H1 (cell line): ENCODE data around the gene EYA2. TPM values are rescaled to one million over a fixed set of nuclear protein-coding genes. Genes with fewer than 3 reads are reported as not detected.

ENCODE experiments used
- CTCF ChIA-PET: fragments of 300-600 bp; sonication (Branson Sonifier 250); formaldehyde crosslinking; loops from one replicate; lab custom pipeline; 2021; ENCODE audit not compliant: partially characterized antibody; lab: Charles Lee
- POLR2A ChIA-PET: fragments of 300-600 bp; sonication (Branson Sonifier 250); formaldehyde crosslinking; loops from one replicate; lab custom pipeline; 2021; ENCODE audit warnings: inconsistent platforms; ENCODE audit not compliant: partially characterized antibody; lab: Charles Lee
- DNase-seq, 2 experiments: peaks; one replicate each; pipeline versions ENCODE4 v3.0.0 to v3.0.0-alpha.2; 2010 to 2022; ENCODE audit warnings: low spot score in 2 of 2, low read depth in 1 of 2, mixed read lengths in 1 of 2
- FAIRE-seq: peaks from 2 replicates; lab custom pipeline; 2011; peaks lifted over from hg19 to GRCh38; lab: Jason Lieb, UNC
- H2AFZ ChIP-seq: 2 replicates; pipeline ENCODE4 v1.8.1; 2012; ENCODE audit warnings: low read length, inconsistent platforms
- H2AK5ac ChIP-seq: 2 replicates; pipeline ENCODE4 v1.6.1; 2013; ENCODE audit warnings: low read depth, low read length
- H2BK120ac ChIP-seq: replicated peaks from 2 replicates; pipeline ENCODE3; 2013; ENCODE audit warnings: low read depth, low read length, inconsistent platforms
- H2BK12ac ChIP-seq: 2 replicates; pipeline ENCODE4 v1.6.1; 2013; ENCODE audit warnings: low read depth, low read length
- H2BK15ac ChIP-seq: 2 replicates; pipeline ENCODE4 v1.6.1; 2013; ENCODE audit warnings: low read length
- H2BK20ac ChIP-seq: 2 replicates; pipeline ENCODE4 v1.6.1; 2013; ENCODE audit warnings: low read length
- H2BK5ac ChIP-seq: 2 replicates; pipeline ENCODE4 v1.6.1; 2013; ENCODE audit warnings: low read depth, low read length
- H3K14ac ChIP-seq: 2 replicates; pipeline ENCODE4 v1.6.1; 2013; ENCODE audit warnings: inconsistent platforms; ENCODE audit not compliant: insufficient read length
- H3K18ac ChIP-seq: 2 replicates; pipeline ENCODE4 v1.6.1; 2013; ENCODE audit warnings: low read length; ENCODE audit errors: extremely low read depth
- H3K23ac ChIP-seq: 2 replicates; pipeline ENCODE4 v1.6.1; 2013; ENCODE audit warnings: inconsistent platforms; ENCODE audit not compliant: insufficient read length
- H3K23me2 ChIP-seq: 2 replicates; pipeline ENCODE4 v1.6.1; 2013; ENCODE audit warnings: low read depth, low read length
- H3K27ac ChIP-seq: 2 replicates; pipeline ENCODE4 v1.6.1; 2011; ENCODE audit warnings: low read depth, low read length, inconsistent platforms
- H3K27me3 ChIP-seq, 4 experiments: replicated peaks in 1 of 4; 1 replicate in 1 of 4; 2 replicates in 3 of 4; pipeline versions ENCODE4 v1.6.1 to v1.8.1; 2011 to 2013; ENCODE audit warnings: low read length in 3 of 4, mild to moderate bottlenecking in 3 of 4, inconsistent platforms in 2 of 4, mixed read lengths in 2 of 4, moderate library complexity in 1 of 4; ENCODE audit not compliant: control insufficient read depth in 3 of 4, insufficient read depth in 3 of 4; ENCODE audit errors: extremely low read depth in 1 of 4
- H3K36me3 ChIP-seq, 4 experiments: 2 replicates each; pipeline versions ENCODE4 v1.6.1 to v1.8.1; 2011 to 2013; ENCODE audit warnings: mild to moderate bottlenecking in 4 of 4, low read length in 3 of 4, moderate library complexity in 2 of 4, control low read depth in 1 of 4, inconsistent platforms in 1 of 4; ENCODE audit not compliant: insufficient read depth in 4 of 4, control insufficient read depth in 2 of 4
- H3K4ac ChIP-seq: replicated peaks from 2 replicates; pipeline ENCODE3; 2013; ENCODE audit warnings: low read length, low read depth, mixed read lengths, inconsistent platforms; ENCODE audit not compliant: insufficient read length
- H3K4me1 ChIP-seq, 4 experiments: replicated peaks in 1 of 4; 1 replicate in 1 of 4; 2 replicates in 3 of 4; pipeline versions ENCODE4 v1.6.1 to v1.8.1; 2011 to 2013; ENCODE audit warnings: low read length in 3 of 4, inconsistent platforms in 2 of 4, mixed read lengths in 1 of 4; ENCODE audit not compliant: insufficient read depth in 4 of 4, control insufficient read depth in 3 of 4
- H3K4me2 ChIP-seq, 2 experiments: 2 replicates each; pipeline versions ENCODE4 v1.6.1 to v1.8.1; 2011 to 2013; ENCODE audit warnings: low read depth in 2 of 2, low read length in 2 of 2, control low read depth in 1 of 2, inconsistent platforms in 1 of 2, mild to moderate bottlenecking in 1 of 2; ENCODE audit not compliant: insufficient read depth in 1 of 2
- H3K4me3 ChIP-seq, 4 experiments: fragments of 200-600, 300-600 bp in 1 of 4; sonication (generic), shearing (Covaris generic), sonication (Bioruptor Twin) in 1 of 4; 2 replicates each; pipeline versions ENCODE4 v1.5.1 to v1.8.1; 2011 to 2016; ENCODE audit warnings: low read length in 4 of 4, low read depth in 3 of 4, control low read depth in 2 of 4, inconsistent platforms in 2 of 4, mild to moderate bottlenecking in 2 of 4, mixed read lengths in 1 of 4, moderate library complexity in 1 of 4; ENCODE audit not compliant: insufficient read depth in 2 of 4; ENCODE audit errors: extremely low read depth in 1 of 4
- H3K56ac ChIP-seq: replicated peaks from 2 replicates; pipeline ENCODE3; 2013; ENCODE audit warnings: low read depth, mild to moderate bottlenecking, mixed read lengths, low read length, inconsistent platforms; ENCODE audit not compliant: insufficient read length
- H3K79me1 ChIP-seq: 2 replicates; pipeline ENCODE4 v1.6.1; 2013; ENCODE audit warnings: low read depth, low read length, control low read depth
- H3K79me2 ChIP-seq, 2 experiments: 2 replicates each; pipeline versions ENCODE4 v1.6.1 to v1.8.1; 2012 to 2013; ENCODE audit warnings: low read length in 2 of 2, mild to moderate bottlenecking in 2 of 2, inconsistent platforms in 1 of 2; ENCODE audit not compliant: insufficient read depth in 2 of 2, control insufficient read depth in 1 of 2
- H3K9ac ChIP-seq, 4 experiments: replicated peaks in 1 of 4; 1 replicate in 1 of 4; 2 replicates in 3 of 4; pipeline versions ENCODE4 v1.6.1 to v1.8.1; 2011 to 2013; ENCODE audit warnings: low read depth in 3 of 4, low read length in 3 of 4, control low read depth in 2 of 4, mild to moderate bottlenecking in 2 of 4, moderate library complexity in 2 of 4, inconsistent platforms in 1 of 4; ENCODE audit errors: extremely low read depth in 1 of 4
- H3K9me3 ChIP-seq, 2 experiments: 2 replicates each; pipeline versions ENCODE4 v1.6.1 to v1.8.1; 2012 to 2013; ENCODE audit warnings: mild to moderate bottlenecking in 2 of 2, moderate library complexity in 2 of 2, control low read depth in 1 of 2, inconsistent platforms in 1 of 2, low read depth in 1 of 2, low read length in 1 of 2, mixed read lengths in 1 of 2; ENCODE audit not compliant: insufficient read depth in 2 of 2
- H4K20me1 ChIP-seq, 2 experiments: replicated peaks in 1 of 2; 2 replicates each; pipeline versions ENCODE3 to v1.8.1; 2011 to 2013; ENCODE audit warnings: inconsistent platforms in 2 of 2, low read length in 2 of 2, mild to moderate bottlenecking in 1 of 2; ENCODE audit not compliant: insufficient read depth in 2 of 2, control insufficient read depth in 1 of 2
- H4K5ac ChIP-seq: 2 replicates; pipeline ENCODE4 v1.6.1; 2013; ENCODE audit warnings: low read length, low read depth, mixed read lengths, inconsistent platforms; ENCODE audit not compliant: insufficient read length
- H4K8ac ChIP-seq: 2 replicates; pipeline ENCODE4 v1.8.0; 2013; ENCODE audit warnings: mild to moderate bottlenecking, moderate library complexity, low read length, inconsistent platforms; ENCODE audit not compliant: insufficient read depth; ENCODE audit errors: extremely low read depth
- H4K91ac ChIP-seq: replicated peaks from 2 replicates; pipeline ENCODE3; 2013; ENCODE audit warnings: low read length, mixed read lengths, inconsistent platforms; ENCODE audit not compliant: insufficient read length
- CEBPB ChIP-seq: IDR thresholded peaks from 2 replicates; pipeline ENCODE4 v1.6.1; 2012; ENCODE audit warnings: low read depth, low read length
- CTCF ChIP-seq, 3 experiments: IDR thresholded peaks; 1 replicate in 2 of 3; 2 replicates in 1 of 3; pipeline versions ENCODE4 v1.5.1 to v1.6.1; 2011; ENCODE audit warnings: low read length in 3 of 3, mild to moderate bottlenecking in 3 of 3, inconsistent platforms in 2 of 3, low read depth in 1 of 3, moderate library complexity in 1 of 3; ENCODE audit not compliant: insufficient read depth in 1 of 3; ENCODE audit errors: control extremely low read depth in 1 of 3
- EP300 ChIP-seq, 2 experiments: IDR thresholded peaks; 1 replicate in 1 of 2; 2 replicates in 1 of 2; pipeline ENCODE4 v1.6.1; 2011 to 2012; ENCODE audit warnings: low read depth in 2 of 2, low read length in 2 of 2, mild to moderate bottlenecking in 2 of 2, borderline replicate concordance in 1 of 2, inconsistent platforms in 1 of 2, moderate library complexity in 1 of 2
- EZH2 ChIP-seq: fragments of 200-600 bp; sonication (generic); IDR thresholded peaks from 2 replicates; pipeline ENCODE4 v1.7.1; 2012; ENCODE audit warnings: low read depth, mild to moderate bottlenecking, moderate library complexity, low read length, inconsistent platforms; ENCODE audit not compliant: severe bottlenecking
- RBBP5 ChIP-seq: IDR thresholded peaks from 2 replicates; pipeline ENCODE4 v1.7.1; 2012; ENCODE audit warnings: low read depth, mild to moderate bottlenecking, inconsistent platforms, low read length, moderate library complexity, borderline replicate concordance
- RFX5 ChIP-seq: IDR thresholded peaks from 2 replicates; pipeline ENCODE4 v1.6.1; 2011; ENCODE audit warnings: low read depth, low read length, improper control_type of control experiment, borderline replicate concordance
- WGBS, 2 experiments: shearing (Covaris generic) in 1 of 2; methylation state at CpG; one replicate each; pipeline versions ENCODE4 v1.1.6 to v1.1.7; 2013 to 2015; ENCODE audit warnings: low lambda C conversion rate in 2 of 2, mixed read lengths in 2 of 2, inconsistent platforms in 1 of 2, low coverage in 1 of 2, missing lambda C conversion rate in 1 of 2; ENCODE audit not compliant: insufficient replicate concordance in 2 of 2, insufficient coverage in 1 of 2, insufficient read length in 1 of 2; ENCODE audit errors: extremely low coverage in 1 of 2, missing lambda C conversion rate in 1 of 2; 5-methylcytosine and 5-hydroxymethylcytosine counted together
- polyA plus RNA-seq, 7 experiments: library from polyadenylated mRNA; depleted of rRNA in 3 of 7; stranded (reverse) in 5 of 7; unstranded in 2 of 7; fragments of >200 nt in 5 of 7; fragments of 200-250 nt in 2 of 7; gene quantifications; 1 replicate in 5 of 7; 2 replicates in 1 of 7; 4 replicates in 1 of 7; pipeline versions ENCODE4 v1.2.1 to v1.2.3, GENCODE V29; 2011 to 2013; ENCODE audit warnings: missing spikeins in 2 of 7, mixed read lengths in 2 of 7
- total RNA-seq: library from RNA; stranded (reverse); fragmentation: NEBNext Ultra II Directional; extraction: Animal tissue kit (Norgen Biotek cat#: 25700); gene quantifications from 2 replicates; pipeline ENCODE4 v1.2.1, GENCODE V29; 2021

Gene EYA2
- total and polyA plus RNA-seq, 2 of the 8 experiments (the other 6 are each of a cell fraction or from before 2014, with no cell fraction given): 1.6 to 1.7 TPM

GRCh38 chr20:47195573-47195972, 300.9 kb downstream of the EYA2 start:
- H3K79me2 ChIP-seq: no peaks in the 10 kb centered on the region
- H2BK15ac ChIP-seq: no peak overlapping the region
- CTCF ChIA-PET: interaction anchor here (1.2 to 3.0 kb wide), 3 partner anchors 10 to 438 kb away, joined by 3 to 10 read pairs (median 7); no protein-coding TSS in a partner anchor
- 80% methylated on average over 8 of the region's 9 CpGs; no CpG with 5 or more reads in 1 of the 2 experiments for WGBS, 2 experiments
- H3K23ac ChIP-seq: no peak overlapping the region
- no peak overlapping the region for H3K4me2 ChIP-seq
- peaks cover 5% of the 10 kb centered on the region; the same call in 1 of the 2 replicates for H3K23me2 ChIP-seq
- H3K4ac ChIP-seq: no peak overlapping the region
- H3K9ac ChIP-seq: no peak overlapping the region
- peaks cover 0 to 3% (median under 1%) of the 10 kb centered on the region in 4 experiments; a peak in 3 of 7 replicates for H3K4me1 ChIP-seq
- no peak for FAIRE-seq
- no peaks in the 10 kb centered on the region for H3K27me3 ChIP-seq
- no peak overlapping the region for H2BK12ac ChIP-seq
- no peak overlapping the region for H2AK5ac ChIP-seq
- no peak overlapping the region for H2AFZ ChIP-seq
- peaks cover 0 to 2% of the 10 kb centered on the region in 2 experiments for H4K20me1 ChIP-seq
- H3K9me3 ChIP-seq: no peaks in the 10 kb centered on the region
- H3K18ac ChIP-seq: no peak overlapping the region
- no peak overlapping the region for H4K8ac ChIP-seq
- H2BK120ac ChIP-seq: no peak overlapping the region
- H3K56ac ChIP-seq: no peak overlapping the region
- no peak for DNase-seq
- no peak overlapping the region for H4K5ac ChIP-seq
- no peak overlapping the region for H4K91ac ChIP-seq
- H3K27ac ChIP-seq: no peak overlapping the region
- no peak overlapping the region for H2BK5ac ChIP-seq
- H3K14ac ChIP-seq: no peak overlapping the region
- TF ChIP-seq RFX5: no peak
- TF ChIP-seq RBBP5: no peak
- TF ChIP-seq EZH2: no peak
- TF ChIP-seq EP300 (IDR thresholded peaks at IDR 0.05; ENCODE audit: borderline replicate concordance in 1 of 2, low read depth in 2 of 2, low read length in 2 of 2): no peak
- no peak for TF ChIP-seq CEBPB
- no peak for TF ChIP-seq CTCF (IDR thresholded peaks at IDR 0.05; ENCODE audit: control extremely low read depth in 1 of 3, insufficient read depth in 1 of 3, low read depth in 1 of 3, low read length in 3 of 3)
- H3K4me3 ChIP-seq: no peak overlapping the region
- POLR2A ChIA-PET: interaction anchor here (2.0 to 2.2 kb wide), 2 partner anchors 10 to 189 kb away, joined by 6 read pairs; no protein-coding TSS in a partner anchor
- H3K79me1 ChIP-seq: no peaks in the 10 kb centered on the region
- no peak overlapping the region for H2BK20ac ChIP-seq
- H3K36me3 ChIP-seq: no peaks in the 10 kb centered on the region
